Fibroblast of the aortic adventitia (primary cell): ENCODE measurements around the gene ACTN1. TPM values are rescaled to one million over a fixed set of nuclear protein-coding genes. Genes with fewer than 3 reads are reported as not detected.

ENCODE experiments used
- DNase-seq: peaks from one replicate; pipeline ENCODE4 v3.0.0-alpha.2; 2010; ENCODE audit warnings: low read depth
- H3K4me3 ChIP-seq: 2 replicates; pipeline ENCODE4 v1.5.1; 2011; ENCODE audit warnings: low read depth, mild to moderate bottlenecking, control low read depth, low read length, moderate library complexity
- total RNA-seq: library from RNA; depleted of rRNA; stranded (reverse); fragments of >200 nt; gene quantifications from 2 replicates; pipeline ENCODE4 v1.2.3, GENCODE V29; 2012; ENCODE audit warnings: low replicate concordance
- TF ChIP-seq, protein P1 (sequence below): IDR thresholded peaks from 2 replicates; pipeline ENCODE4 v1.5.1; 2011; ENCODE audit warnings: mild to moderate bottlenecking, low read length, control low read depth, inconsistent platforms; ENCODE audit not compliant: insufficient read depth

ACTN1 gene
- total RNA-seq, 1 donor = 114 TPM

DNA sequence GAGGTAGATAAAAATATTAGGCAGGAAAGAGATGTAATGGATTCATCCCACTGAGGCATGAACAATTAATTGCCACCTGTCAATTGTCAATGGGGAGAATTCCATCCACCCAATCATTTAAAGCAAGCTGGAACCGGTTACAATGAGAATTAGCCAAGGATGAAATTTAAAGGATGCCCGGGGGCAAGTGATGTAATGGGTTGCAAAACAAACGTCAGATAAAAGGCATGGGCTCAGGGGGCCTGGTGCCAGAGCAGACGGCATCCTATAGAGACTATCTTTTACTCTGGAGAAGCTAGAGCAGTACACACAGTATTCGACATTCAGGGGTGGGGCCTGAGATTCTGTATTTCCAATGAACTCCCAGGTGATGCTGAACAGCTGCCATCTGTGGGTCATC is 105.7 kb downstream of the ACTN1 start:
- TF ChIP-seq, protein P1, sequence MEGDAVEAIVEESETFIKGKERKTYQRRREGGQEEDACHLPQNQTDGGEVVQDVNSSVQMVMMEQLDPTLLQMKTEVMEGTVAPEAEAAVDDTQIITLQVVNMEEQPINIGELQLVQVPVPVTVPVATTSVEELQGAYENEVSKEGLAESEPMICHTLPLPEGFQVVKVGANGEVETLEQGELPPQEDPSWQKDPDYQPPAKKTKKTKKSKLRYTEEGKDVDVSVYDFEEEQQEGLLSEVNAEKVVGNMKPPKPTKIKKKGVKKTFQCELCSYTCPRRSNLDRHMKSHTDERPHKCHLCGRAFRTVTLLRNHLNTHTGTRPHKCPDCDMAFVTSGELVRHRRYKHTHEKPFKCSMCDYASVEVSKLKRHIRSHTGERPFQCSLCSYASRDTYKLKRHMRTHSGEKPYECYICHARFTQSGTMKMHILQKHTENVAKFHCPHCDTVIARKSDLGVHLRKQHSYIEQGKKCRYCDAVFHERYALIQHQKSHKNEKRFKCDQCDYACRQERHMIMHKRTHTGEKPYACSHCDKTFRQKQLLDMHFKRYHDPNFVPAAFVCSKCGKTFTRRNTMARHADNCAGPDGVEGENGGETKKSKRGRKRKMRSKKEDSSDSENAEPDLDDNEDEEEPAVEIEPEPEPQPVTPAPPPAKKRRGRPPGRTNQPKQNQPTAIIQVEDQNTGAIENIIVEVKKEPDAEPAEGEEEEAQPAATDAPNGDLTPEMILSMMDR = no peak
- no peak overlapping the region for H3K4me3 ChIP-seq

DNA sequence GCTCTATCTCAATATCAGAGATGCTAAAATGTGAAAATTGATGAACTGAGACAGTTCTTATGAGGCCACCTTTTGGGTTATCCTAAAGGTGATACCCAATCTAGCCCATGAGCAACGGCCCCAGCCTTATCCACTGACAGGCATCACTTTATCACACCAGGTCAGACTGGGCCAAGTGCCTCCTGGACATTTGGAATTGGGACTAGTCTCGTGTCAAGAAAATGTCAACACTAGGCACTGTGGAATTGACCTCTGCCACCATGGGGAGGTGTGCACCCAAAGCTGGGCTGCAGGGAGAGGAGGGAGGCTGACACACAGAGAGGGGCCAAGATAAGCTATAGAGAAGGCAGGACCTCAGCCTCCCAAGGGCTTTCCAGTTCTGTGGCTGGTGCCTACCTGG is 107.7 kb downstream of the ACTN1 start:
- DNase-seq = no peak
- TF ChIP-seq, protein P1 = no peak
- no peak overlapping the region for H3K4me3 ChIP-seq

More for the DNA sequence above, 105.7 kb downstream of the ACTN1 start:
- no peak for DNase-seq

DNA sequence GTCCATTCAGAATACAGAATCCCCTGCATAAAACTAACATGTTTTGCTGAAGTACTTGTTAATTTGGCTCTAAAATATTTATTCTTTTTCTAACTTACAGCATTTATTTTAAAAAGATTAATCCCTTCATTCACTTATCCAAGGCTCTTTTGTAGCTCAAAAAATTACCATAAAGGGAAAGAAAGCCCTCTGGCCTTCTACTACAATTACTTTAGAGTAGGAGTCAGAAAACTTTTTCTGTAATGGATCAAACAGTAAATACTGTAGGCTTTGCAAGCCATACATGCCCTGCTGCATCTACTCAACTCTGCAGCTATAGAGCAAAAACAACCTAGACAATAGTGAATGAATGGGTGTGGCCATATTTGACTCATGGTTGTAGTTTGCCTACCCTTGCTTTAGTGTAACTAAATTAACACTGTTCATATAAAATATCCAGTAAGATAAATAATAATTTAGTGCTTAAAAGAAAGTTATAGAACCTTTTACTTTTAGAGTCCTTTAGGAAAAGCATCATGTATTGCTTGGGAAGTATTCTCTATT is 112.0 kb downstream of the ACTN1 start:
- H3K4me3 ChIP-seq = no peak overlapping the region
- TF ChIP-seq, protein P1 = no peak
- no peak for DNase-seq

DNA sequence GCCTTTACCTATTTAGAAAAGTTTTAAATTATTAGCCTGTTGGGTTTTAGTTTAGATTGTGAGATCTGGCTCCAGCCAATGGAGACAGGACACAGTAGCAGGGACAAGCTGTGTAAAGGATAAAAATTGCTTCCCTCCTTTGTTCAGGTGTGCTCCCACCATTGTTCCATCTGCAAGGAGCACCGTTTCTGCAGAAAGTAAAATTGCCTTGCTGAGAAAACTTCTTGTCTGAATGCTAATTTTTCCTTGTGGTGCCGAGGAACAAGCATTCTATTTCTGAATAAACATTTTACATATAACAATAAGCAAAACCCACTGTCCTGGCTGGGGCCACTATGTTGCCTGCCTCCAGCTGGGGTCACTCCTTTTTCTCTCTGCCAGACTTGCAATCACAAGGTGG is 113.6 kb downstream of the ACTN1 start:
- TF ChIP-seq, protein P1 = no peak
- no peak overlapping the region for H3K4me3 ChIP-seq
- no peak for DNase-seq

DNA sequence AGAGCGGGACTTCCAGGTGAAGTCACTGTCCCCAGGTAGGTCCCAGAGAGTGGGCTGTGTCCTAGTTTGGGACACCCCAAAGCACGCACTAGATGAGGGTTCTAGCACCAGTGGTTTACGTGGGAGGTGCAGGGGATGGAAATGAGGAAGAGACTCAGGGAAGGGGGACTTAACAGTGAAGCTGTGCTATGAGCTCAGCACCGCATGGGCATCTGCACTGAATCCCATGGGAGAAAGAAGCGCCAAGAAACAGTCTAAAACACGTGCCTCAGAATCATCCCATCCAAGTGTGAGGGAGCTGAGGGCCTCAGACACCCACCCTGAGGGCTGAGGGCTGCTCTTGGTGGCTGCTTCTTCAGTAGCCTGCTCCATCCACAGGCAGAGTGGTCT is 114.7 kb downstream of the ACTN1 start:
- TF ChIP-seq, protein P1 = no peak
- no peak overlapping the region for H3K4me3 ChIP-seq
- no peak for DNase-seq

DNA sequence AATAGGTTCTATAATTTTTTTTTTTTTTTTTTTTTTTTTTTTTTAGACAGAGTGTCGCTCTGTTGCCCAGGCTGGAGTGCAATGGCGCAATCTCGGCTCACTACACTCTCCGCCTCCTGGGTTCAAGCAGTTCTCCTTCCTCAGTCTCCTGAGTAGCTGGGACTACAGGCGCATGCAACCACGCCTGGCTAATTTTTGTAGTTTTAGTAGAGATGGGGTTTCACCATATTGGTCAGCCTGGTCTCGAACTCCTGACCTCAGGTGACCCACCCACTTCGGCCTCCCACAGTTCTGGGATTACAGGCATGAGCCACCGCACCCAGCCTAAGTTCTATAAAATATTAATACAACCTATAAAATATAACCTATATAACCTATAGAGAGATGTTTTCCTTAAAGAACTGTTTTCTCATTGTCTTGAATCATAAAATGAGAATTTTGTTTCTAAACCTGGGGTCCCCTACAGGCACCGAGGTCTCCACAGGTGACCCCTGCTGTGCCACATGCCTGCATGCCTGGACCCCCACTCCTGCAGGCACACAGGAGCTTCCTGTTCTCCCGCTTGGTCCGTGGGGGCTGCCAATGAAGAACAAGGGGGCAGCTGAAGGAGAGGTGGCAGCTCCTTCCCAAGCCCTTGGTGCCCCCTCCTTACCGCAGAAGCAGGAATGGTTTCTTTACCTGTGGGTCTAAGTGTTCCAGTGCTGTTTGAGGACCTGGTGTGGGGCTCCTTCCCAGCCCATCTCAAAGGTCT is 115.3 kb downstream of the ACTN1 start:
- no peak overlapping the region for H3K4me3 ChIP-seq
- TF ChIP-seq, protein P1 = no peak
- DNase-seq = no peak
